C1 segment of cervical spinal cord (tissue), 14 donors: ENCODE results near the gene NOTCH1.
A peak's percentile ranks its signal among the peaks of the same experiment; 100 is the strongest.
"Not testable (repeated sequence)": the region's sequence is repeated elsewhere in the genome, so short reads cannot be mapped to it uniquely, and the experiment has no call there.

Source experiments
- DNase-seq, 14 donors: peaks; one replicate each; lab custom pipeline; 2025; lab: John Stamatoyannopoulos, UW

Gene NOTCH1

GRCh38 chr9:136578915-136579649 lies 33.2 kb upstream of the NOTCH1 start:
- no peak for DNase-seq

DNA sequence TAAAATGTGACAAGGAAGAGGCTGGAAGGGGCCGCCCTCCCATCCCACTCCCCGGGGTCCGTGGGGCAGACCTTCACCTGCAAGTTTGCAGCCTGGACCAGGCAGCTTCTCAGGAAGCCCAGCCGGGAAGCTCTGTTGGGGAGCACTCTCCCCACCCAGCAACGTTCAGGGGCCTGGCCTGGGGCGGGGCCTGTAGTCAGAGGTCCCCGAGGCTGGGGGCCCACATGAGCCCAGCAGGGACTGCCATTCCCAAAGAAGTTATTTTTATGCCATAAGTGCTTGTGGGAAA lies 32.7 kb upstream of the NOTCH1 start:
- DNase-seq, result no peak

DNA sequence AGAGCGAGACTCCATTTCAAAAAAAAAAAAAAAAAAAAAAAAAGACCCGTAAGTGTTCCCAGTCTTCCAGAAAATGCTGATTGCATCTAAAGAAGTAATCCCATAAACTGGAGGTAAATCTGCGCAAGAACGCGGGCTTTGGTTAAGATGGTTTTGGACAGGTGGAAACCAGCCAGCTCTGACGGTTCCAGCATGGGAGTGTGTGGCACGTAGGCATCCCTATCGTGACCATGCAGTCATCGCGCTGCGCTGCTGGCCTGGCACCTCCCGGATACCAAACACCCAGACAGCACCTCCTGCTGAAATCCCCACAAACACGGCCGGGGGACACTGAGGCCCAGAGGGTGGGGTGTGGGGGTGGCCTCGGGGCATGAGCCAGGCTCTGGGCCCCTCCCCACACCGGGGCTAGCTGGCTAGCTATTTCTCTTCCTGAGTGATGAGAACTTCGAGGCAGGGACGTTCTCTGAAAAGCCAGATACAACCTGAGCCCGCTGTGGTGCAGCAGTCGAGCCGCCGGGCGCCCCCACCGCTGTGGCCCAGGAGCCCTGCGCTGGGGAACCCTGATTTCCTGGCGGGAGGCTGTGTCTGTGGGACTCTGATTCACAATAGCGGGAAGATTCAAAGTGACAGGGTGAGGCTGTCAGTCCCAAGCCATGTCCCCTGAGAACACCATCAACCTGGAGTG lies 32.2 kb upstream of the NOTCH1 start:
- no peak for DNase-seq

GRCh38 chr9:136576269-136576626 lies 30.4 kb upstream of the NOTCH1 start:
- peak in 4 of 14 donors; percentile 18 to 59 (median 28) for DNase-seq

DNA sequence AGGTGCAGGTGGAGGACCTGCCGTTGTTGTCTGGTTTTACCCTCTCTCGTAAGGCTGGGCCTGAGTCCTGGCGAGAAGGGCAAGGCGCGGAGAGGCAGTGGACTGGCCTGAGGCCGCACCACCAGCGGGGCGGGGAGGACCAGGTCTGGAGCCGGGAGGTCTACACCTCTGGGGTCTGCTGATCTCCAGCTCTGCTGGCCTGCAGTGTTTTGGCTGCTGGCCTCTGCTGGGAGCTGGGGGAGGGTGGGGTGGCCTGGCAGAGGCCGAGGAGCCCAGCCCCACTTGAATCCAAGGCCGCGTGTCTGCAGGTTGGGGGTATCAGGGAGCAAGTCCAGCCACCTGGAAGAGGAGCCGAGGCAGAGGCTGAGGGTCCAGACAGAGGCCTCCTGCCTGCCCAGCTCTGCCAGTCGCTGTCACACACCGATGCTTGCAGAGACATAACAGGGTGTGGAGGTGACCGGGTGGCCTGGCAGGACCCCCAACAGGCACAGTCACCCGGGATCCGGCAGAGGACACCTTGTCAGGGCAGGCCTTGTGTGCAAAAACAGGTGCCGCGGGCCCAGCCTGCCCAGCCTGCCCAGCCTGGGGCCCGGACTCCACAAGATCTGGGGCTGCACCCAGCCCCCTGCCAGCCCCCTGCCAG lies 29.9 kb upstream of the NOTCH1 start:
- DNase-seq, result no peak

DNA sequence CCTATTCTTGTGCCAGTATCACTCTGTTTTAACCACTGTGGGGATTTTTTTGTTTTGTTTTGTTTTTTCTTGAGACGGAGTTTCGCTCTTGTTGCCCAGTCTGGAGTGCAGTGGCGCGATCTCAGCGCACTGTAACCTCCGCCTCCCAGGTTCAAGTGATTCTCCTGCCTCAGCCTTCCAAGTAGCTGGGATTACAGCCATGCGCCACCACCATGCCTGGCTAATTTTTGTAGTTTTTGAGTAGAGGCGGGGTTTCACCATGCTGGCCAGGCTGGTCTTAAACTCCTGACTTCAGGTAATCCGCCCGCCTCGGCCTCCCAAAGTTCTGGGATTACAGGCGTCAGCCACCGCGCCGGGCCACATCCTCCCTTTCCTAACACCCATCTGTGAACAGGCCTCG lies 28.8 kb upstream of the NOTCH1 start:
- DNase-seq, result not testable (repeated sequence)

DNA sequence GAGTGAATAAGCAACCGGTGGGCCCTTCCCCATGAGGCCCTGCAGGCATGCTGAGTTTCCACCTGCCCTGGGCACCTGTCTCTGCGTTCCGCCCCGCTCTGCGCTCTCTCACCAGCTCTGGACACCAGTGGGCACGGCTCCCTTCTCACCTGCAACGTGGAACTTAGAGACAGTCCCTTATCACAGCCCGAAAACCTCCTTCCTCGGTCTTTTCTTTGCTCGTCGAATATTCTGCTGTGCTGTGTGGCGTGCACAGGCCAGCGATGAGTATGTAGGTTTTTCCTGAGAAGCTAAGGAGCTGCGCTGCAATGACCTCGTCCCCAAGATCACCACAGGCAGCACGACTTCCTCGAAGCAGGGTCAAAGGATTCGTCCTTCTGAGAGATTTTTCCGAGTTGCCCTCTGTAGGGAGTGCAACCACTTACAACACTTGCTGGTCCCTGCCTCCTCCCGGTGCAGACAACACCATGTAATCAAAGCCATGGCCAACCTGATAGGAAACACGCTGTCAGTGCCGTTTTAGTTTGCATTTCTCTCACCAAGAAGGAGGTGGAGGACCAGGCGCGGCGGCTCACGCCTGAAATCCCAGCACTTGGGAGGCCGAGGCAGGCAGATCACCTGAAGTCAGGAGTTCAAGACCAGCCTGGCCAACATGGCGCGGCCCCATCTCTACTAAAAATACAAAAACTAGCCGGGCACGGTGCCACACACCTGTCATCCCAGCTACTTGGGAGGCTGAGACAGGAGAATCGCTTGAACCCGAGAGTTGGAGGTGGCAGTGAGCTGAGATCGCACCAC lies 27.2 kb upstream of the NOTCH1 start:
- no peak for DNase-seq

DNA sequence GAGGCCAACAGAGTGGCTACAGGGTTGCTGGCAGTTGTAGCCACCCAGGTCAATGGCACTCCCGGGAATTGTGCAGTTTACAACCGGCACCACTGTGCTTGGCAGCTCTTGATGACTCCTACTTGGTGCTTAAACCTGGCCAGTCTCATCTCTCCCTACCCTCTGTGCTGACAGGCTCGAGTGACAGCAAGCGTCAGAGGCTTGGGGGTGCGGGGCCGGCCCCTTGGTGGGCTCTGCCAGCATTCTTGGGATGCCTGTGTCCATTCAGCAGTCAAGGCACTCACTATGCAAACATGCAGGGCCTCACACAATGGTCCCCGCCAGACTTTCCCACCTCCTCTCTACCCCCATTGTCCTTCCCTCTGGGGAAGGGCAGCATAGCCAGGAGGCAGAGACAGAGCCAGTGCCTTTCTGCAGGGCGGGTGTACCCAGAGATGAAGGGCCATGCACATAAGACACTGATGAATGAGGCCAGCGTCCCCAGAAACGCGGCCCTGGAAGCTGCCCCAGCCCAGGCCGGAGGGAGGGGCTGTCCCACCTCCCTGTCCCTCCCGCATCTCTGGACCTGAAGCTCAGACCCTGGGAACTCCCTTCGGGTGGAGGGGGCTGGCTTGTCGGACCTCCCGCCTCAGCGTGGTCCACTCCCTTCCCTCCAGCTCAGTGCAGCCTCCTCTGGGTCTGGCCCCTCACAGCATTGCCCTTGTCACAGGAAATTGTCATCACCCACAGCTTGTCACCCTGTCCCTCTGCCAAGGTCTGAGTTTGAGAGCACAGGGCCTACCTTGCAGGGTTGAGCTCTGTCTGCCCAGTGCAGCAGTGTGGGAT lies 26.4 kb upstream of the NOTCH1 start:
- DNase-seq, result no peak

GRCh38 chr9:136571531-136571930 lies 25.7 kb upstream of the NOTCH1 start:
- no peak for DNase-seq

DNA sequence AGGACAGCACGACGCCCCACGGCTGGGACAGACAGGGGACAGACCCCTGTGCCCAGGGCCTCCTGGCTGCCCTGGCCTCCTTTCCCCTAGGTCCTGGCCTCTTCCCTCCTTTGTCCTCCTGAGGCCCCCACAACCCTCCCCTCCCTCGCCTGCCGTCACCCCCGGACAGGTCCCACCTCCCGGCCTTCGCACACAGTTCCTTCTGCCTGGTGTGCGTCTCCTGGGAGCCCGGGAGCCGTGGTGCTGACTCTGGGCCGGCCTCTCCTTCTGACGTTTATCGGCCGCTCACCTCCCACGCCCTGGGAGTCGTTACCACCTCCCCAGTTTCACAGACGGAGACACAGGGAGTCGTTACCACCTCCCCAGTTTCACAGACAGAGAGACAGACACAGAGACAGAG lies 25.1 kb upstream of the NOTCH1 start:
- no peak for DNase-seq

- DNase-seq, result no peak
Observed at GRCh38 chr9:136570191-136570845, 24.5 kb upstream of the NOTCH1 start.

GRCh38 chr9:136569526-136570148 lies 23.8 kb upstream of the NOTCH1 start:
- no peak for DNase-seq

GRCh38 chr9:136568288-136569081 lies 22.6 kb upstream of the NOTCH1 start:
- peak in 2 of 14 donors; percentile 17 to 35 for DNase-seq

- DNase-seq, result peak in 2 of 14 donors; percentile 22 to 53
Observed at GRCh38 chr9:136567651-136568287, 21.9 kb upstream of the NOTCH1 start.

DNA sequence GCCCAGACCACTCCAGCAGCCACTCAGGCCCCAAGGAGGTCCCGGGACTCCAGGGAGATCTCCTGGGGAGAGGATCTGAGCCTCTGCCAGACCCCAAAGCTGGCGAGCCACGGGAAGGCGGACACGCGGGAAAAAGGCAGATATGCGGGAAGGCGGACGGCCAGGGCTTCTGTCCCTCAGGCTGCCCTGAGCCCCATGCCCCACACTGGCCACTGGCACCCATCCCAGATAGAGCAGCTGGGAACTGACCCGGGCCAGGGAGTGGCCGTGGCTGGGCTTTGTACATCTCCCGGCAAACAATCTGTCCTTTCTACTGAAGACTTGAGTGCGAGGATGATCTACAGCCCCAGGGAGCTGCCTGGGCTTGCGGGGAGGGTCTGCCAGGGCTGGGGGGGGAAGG lies 21.1 kb upstream of the NOTCH1 start:
- DNase-seq, result peak in 13 of 14 donors; percentile 41 to 91 (median 80)

DNA sequence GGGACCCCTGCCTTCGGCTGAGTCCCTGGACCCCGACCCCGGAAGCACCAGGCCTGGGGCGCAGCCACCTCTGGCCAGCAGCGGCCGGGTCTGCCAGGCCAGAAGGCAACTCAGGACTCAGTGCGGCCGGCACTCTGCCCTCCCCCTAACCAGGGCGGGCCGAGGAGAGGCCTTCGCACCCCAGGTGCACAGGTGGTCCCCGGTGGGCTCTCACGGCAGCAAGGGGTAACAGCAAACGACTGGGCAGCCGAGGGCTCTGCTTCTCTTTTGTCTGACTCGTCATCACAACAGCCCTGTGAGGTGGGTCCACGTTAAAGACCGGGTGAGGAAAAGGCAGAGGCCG lies 20.7 kb upstream of the NOTCH1 start:
- no peak for DNase-seq

DNA sequence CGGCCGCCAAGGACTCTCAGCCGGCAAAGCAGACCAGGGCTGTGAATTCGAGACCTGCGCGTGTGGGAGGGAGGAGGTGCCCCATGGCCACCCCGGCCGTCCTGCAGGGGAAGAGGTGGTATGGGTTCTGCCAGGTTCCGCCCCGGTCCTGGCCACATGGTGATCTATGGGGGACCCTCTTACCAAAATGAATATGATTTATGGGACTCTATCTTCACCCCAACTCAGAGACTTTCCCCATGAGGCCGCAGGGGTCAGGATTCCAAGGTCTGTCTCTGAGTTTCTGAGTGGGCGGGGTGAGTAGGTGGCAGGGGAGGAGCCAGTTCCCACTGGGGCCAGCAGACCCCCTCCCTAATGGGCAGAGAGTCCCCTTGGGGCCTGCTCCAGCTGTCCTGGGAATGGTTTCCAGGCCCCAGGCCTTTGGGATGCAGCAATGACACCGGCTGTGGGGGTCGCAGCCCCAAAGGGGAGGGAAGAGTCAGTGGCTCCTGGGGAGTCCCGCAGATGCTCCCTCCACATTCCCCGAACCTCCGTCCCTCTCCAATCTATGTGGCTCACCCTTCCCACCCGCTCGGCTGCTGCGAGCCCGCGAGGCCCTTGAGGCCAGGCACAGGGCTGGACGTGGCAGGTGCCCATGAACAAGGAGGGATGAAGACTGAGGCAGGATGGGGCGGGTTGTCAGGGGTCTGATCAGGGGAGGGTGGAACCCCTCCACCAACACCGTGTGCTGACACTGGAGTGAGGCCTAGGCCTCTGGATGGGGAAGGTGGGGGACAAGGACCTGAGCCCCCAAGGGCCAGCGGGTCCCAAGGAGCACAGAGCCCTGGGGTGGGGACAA lies 20.1 kb upstream of the NOTCH1 start:
- no peak for DNase-seq

DNA sequence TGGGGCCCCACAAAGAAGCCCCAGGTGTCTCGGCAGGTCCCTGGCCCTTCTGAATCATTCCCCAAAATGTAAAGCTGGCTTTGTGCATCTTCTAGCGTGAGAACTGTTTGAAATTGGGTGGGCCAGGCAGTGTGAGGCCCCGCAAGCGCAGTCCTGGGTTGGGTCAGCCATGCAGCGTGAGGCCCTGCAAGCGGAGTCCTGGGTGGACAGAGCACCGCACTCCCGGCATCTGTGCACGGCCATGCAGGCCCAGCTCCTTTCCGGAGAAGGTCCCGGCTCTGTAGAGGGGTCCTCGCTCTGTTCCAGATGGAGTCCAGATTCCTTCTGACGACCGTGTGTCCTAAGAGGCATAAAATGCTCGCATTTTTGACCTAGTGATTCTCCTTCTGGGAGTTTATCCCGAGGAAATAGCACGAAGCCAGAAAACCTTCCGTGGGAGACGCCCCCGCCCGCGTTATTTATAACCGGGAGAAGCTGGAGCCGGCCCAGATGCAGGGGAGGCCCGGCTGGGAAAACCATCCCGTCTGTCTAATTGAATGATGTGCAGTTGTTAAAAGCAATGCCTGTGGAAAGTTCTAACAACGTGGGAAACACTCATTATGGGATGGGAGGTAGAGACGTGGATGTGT lies 19.4 kb upstream of the NOTCH1 start:
- DNase-seq, result no peak
